GM19239 (cell line): ENCODE measurements around the gene DPY30.

Experiments
- DNase-seq: peaks from one replicate; pipeline ENCODE4 v3.0.0; 2011; ENCODE audit warnings: low spot score; ENCODE audit not compliant: insufficient read length
- FAIRE-seq: peaks from 2 replicates; lab custom pipeline; 2011; peaks lifted over from hg19 to GRCh38; lab: Jason Lieb, UNC

DPY30 gene

DNA sequence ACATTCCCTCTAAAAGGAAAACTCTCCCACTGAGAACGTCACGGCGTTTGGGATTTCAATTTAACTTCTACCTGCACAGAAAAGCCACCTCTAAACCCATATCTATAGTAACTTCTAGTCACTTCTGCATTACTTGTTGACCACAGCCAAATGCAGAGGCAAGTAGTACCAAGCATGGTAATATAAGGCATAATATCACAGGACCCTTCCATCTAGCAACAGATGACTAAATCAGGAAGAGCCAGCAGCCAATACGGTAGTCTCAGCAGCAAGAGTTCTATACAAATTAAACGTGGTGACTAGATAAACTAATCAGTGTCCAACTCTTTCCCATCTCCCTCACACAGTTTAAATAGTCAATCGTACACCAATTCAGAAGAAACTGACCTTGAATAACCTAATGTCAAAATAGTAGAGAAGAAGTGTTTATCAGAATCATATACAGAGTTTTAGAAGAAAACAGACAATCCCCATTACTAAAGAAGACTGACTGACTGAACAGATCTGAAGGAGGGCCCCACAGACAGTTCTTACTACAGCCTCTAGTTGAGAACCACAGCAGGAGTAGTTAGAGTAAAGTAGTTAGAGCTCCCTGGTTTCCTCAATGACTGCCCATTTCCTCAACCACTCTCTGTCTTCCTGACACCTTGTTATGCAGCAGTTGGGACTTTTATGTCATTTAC lies 58.8 kb downstream of the DPY30 start:
- FAIRE-seq (peak; percentile 94), DNase-seq (peak; percentile 46)

DNA sequence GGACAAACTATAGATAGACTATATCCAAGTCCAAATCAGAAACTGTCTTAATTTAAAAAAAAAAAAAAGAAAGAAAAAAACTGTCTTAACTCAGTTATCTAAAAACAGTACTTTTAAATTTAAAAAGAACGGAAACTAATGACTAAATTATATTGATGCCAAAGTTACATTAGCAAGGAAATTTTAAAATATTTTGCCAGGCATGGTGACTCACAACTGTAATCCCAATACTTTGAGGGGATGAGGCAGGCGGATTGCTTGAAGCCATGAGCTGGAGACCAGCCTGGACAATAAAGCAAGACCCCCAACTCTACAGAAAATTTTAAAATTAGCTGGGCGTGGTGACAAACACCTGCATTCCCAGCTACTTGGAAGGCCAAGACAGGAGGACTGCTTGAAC lies 59.6 kb downstream of the DPY30 start:
- FAIRE-seq (peak; percentile 26), DNase-seq (no peak)

DNA sequence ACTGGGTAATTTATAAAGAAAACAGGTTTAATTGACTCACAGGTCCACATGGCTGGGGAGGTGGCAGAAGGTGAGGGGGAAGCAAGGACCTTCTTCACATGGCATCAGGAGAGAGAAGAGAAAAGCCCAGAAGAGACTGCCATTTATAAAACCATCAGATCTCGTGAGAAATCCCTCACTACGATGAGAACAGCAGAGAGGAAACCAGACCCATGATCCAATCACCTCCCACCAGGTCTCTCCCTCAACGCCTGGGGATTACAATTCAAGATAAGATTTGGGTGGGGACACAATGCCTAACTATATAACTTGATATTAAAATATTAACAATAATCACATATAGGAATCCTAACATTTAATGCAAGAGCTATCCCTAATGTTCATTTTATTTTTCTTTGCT lies 60.6 kb downstream of the DPY30 start:
- no peak for FAIRE-seq
- no peak for DNase-seq

DNA sequence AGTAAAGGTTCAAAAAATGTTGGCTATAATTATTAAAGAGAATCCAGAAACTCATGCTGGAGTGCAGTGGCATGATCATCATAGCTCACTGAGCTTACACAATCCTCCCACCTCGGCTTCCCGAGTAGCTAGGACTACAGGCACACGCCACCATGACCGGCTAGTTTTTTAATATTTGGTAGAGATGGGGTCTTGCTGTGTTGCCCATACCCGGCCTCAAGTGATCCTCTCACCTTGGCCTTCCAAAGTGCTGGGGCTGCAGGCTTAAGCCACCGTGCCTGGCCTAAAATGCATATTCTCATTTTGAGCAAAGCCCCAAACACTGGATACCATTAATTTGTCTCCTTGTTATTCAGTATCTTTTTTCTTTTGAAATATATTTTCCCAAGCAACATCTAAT lies 61.2 kb downstream of the DPY30 start:
- peak; percentile 56 for FAIRE-seq
- no peak for DNase-seq
